Neural cell (in vitro differentiated cells): Measurements from ENCODE around the gene LRIG1. TPM values are rescaled to one million over a fixed set of nuclear protein-coding genes. Genes with fewer than 3 reads are reported as not detected.

Experiments used
- H2AFZ ChIP-seq: fragments of 200-600, 300-800 bp; sonication (generic), shearing (Covaris generic); 2 replicates; pipeline ENCODE4 v1.6.0; 2014; ENCODE audit warnings: low read depth, mild to moderate bottlenecking, antibody characterized with exemption, low read length, moderate library complexity
- H3F3A ChIP-seq: fragments of 200-600 bp; shearing (Covaris generic); 2 replicates; pipeline ENCODE4 v1.6.1; 2016; ENCODE audit warnings: mild to moderate bottlenecking, moderate library complexity, mixed read lengths, antibody characterized with exemption, low read length; ENCODE audit not compliant: insufficient read depth, poor library complexity, severe bottlenecking
- H3K27ac ChIP-seq: fragments of 200-600, 300-800 bp; sonication (generic), shearing (Covaris generic); 2 replicates; pipeline ENCODE4 v1.5.1; 2014; ENCODE audit warnings: mild to moderate bottlenecking, low read length, moderate library complexity
- H3K27me3 ChIP-seq: fragments of 300-800, 200-600 bp; sonication (generic), shearing (Covaris generic); 2 replicates; pipeline ENCODE4 v1.6.0; 2014; ENCODE audit warnings: mild to moderate bottlenecking, low read depth, low read length, moderate library complexity; ENCODE audit not compliant: insufficient read depth
- H3K36me3 ChIP-seq: fragments of 300-800, 200-600 bp; sonication (generic), shearing (Covaris generic); 2 replicates; pipeline ENCODE4 v1.5.1; 2014; ENCODE audit warnings: mild to moderate bottlenecking, antibody characterized with exemption, low read length, moderate library complexity; ENCODE audit not compliant: insufficient read depth
- H3K4me2 ChIP-seq: fragments of 300-800, 200-600 bp; sonication (generic), shearing (Covaris generic); 2 replicates; pipeline ENCODE4 v1.6.0; 2014; ENCODE audit warnings: mild to moderate bottlenecking, low read length
- H3K4me3 ChIP-seq: fragments of 300-800, 200-600 bp; sonication (generic), shearing (Covaris generic); 2 replicates; pipeline ENCODE4 v1.5.1; 2014; ENCODE audit warnings: mild to moderate bottlenecking, low read length, moderate library complexity
- H3K79me2 ChIP-seq: fragments of 200-600 bp; shearing (Covaris generic); replicated peaks from 2 replicates; pipeline ENCODE4 v1.6.0; 2014; ENCODE audit warnings: mild to moderate bottlenecking, low read length, moderate library complexity; ENCODE audit not compliant: insufficient read depth
- H3K9ac ChIP-seq: fragments of 300-800, 200-600 bp; sonication (generic), shearing (Covaris generic); 2 replicates; pipeline ENCODE4 v1.6.1; 2016; ENCODE audit warnings: mild to moderate bottlenecking, low read length, mixed read lengths
- H3K9me2 ChIP-seq: fragments of 200-600 bp; shearing (Covaris generic); 2 replicates; pipeline ENCODE4 v1.6.1; 2016; ENCODE audit warnings: mild to moderate bottlenecking, low read length, mixed read lengths; ENCODE audit not compliant: insufficient read depth
- H3K9me3 ChIP-seq: fragments of 200-600, 300-800 bp; sonication (generic), shearing (Covaris generic); 2 replicates; pipeline ENCODE4 v1.6.1; 2016; ENCODE audit warnings: mild to moderate bottlenecking, mixed run types, low read length, moderate library complexity, mixed read lengths
- H4K20me1 ChIP-seq: fragments of 200-600 bp; shearing (Covaris generic); 2 replicates; pipeline ENCODE4 v1.6.1; 2016; ENCODE audit warnings: mild to moderate bottlenecking, mixed run types; ENCODE audit not compliant: insufficient read depth
- EP300 ChIP-seq: fragments of 450-650 bp; conservative IDR thresholded peaks from 2 replicates; pipeline ENCODE4 v1.6.1; 2014; ENCODE audit warnings: antibody characterized with exemption, mild to moderate bottlenecking, moderate library complexity; ENCODE audit not compliant: poor library complexity, severe bottlenecking
- EZH2 ChIP-seq: fragments of 200-600, 300-800 bp; shearing (Covaris generic), sonication (generic); IDR thresholded peaks from 2 replicates; pipeline ENCODE4 v1.6.1; 2014; ENCODE audit warnings: antibody characterized with exemption, low read length, borderline replicate concordance, mild to moderate bottlenecking; ENCODE audit not compliant: insufficient read depth, poor library complexity, severe bottlenecking
- POLR2AphosphoS5 ChIP-seq: IDR thresholded peaks from 2 replicates; pipeline ENCODE4 v1.6.1; 2012
- RAD21 ChIP-seq: fragments of 450-650 bp; conservative IDR thresholded peaks from 2 replicates; pipeline ENCODE4 v1.6.1; 2014; ENCODE audit warnings: antibody characterized with exemption, mild to moderate bottlenecking, moderate library complexity
- SMC3 ChIP-seq: fragments of 450-650 bp; conservative IDR thresholded peaks from 2 replicates; pipeline ENCODE4 v1.6.1; 2014; ENCODE audit warnings: antibody characterized with exemption, mild to moderate bottlenecking, moderate library complexity; ENCODE audit not compliant: poor library complexity
- TAF1 ChIP-seq: IDR thresholded peaks from 2 replicates; pipeline ENCODE4 v1.6.1; 2012; ENCODE audit warnings: low read depth
- polyA plus RNA-seq: library from polyadenylated mRNA; depleted of rRNA; stranded (reverse); fragments of >200 nt; gene quantifications from 2 replicates; pipeline ENCODE4 v1.2.3, GENCODE V29; 2014
- TF ChIP-seq, protein P1 (sequence below): IDR thresholded peaks from 2 replicates; pipeline ENCODE4 v1.6.1; 2012; ENCODE audit warnings: borderline replicate concordance
- TF ChIP-seq, protein P2 (sequence below): fragments of 450-650 bp; IDR thresholded peaks from 2 replicates; pipeline ENCODE4 v1.5.1; 2014; ENCODE audit warnings: antibody characterized with exemption, mild to moderate bottlenecking, moderate library complexity; ENCODE audit not compliant: poor library complexity, severe bottlenecking

LRIG1 gene
- polyA plus RNA-seq, 1 donor from 2014 or later = 7.1 TPM

- H3K79me2 ChIP-seq = no peaks in the 10 kb centered on the region
- peaks cover 3% of the 10 kb centered on the region for H3K27me3 ChIP-seq
- H3K27ac ChIP-seq = no peak overlapping the region
- H2AFZ ChIP-seq = no peak overlapping the region
- no peaks in the 10 kb centered on the region for H3K9me3 ChIP-seq
- H3F3A ChIP-seq = no peaks in the 10 kb centered on the region
- no peak overlapping the region for H3K4me3 ChIP-seq
- H3K9me2 ChIP-seq = no peaks in the 10 kb centered on the region
- H3K9ac ChIP-seq = no peak overlapping the region
- no peak overlapping the region for H3K4me2 ChIP-seq
- no peaks in the 10 kb centered on the region for H4K20me1 ChIP-seq
- TF ChIP-seq RAD21 = no peak
- no peak for TF ChIP-seq SMC3
- TF ChIP-seq, protein P1, sequence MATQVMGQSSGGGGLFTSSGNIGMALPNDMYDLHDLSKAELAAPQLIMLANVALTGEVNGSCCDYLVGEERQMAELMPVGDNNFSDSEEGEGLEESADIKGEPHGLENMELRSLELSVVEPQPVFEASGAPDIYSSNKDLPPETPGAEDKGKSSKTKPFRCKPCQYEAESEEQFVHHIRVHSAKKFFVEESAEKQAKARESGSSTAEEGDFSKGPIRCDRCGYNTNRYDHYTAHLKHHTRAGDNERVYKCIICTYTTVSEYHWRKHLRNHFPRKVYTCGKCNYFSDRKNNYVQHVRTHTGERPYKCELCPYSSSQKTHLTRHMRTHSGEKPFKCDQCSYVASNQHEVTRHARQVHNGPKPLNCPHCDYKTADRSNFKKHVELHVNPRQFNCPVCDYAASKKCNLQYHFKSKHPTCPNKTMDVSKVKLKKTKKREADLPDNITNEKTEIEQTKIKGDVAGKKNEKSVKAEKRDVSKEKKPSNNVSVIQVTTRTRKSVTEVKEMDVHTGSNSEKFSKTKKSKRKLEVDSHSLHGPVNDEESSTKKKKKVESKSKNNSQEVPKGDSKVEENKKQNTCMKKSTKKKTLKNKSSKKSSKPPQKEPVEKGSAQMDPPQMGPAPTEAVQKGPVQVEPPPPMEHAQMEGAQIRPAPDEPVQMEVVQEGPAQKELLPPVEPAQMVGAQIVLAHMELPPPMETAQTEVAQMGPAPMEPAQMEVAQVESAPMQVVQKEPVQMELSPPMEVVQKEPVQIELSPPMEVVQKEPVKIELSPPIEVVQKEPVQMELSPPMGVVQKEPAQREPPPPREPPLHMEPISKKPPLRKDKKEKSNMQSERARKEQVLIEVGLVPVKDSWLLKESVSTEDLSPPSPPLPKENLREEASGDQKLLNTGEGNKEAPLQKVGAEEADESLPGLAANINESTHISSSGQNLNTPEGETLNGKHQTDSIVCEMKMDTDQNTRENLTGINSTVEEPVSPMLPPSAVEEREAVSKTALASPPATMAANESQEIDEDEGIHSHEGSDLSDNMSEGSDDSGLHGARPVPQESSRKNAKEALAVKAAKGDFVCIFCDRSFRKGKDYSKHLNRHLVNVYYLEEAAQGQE = no peak
- TF ChIP-seq EZH2 = no peak
- no peak for TF ChIP-seq POLR2AphosphoS5
- TF ChIP-seq, protein P2, sequence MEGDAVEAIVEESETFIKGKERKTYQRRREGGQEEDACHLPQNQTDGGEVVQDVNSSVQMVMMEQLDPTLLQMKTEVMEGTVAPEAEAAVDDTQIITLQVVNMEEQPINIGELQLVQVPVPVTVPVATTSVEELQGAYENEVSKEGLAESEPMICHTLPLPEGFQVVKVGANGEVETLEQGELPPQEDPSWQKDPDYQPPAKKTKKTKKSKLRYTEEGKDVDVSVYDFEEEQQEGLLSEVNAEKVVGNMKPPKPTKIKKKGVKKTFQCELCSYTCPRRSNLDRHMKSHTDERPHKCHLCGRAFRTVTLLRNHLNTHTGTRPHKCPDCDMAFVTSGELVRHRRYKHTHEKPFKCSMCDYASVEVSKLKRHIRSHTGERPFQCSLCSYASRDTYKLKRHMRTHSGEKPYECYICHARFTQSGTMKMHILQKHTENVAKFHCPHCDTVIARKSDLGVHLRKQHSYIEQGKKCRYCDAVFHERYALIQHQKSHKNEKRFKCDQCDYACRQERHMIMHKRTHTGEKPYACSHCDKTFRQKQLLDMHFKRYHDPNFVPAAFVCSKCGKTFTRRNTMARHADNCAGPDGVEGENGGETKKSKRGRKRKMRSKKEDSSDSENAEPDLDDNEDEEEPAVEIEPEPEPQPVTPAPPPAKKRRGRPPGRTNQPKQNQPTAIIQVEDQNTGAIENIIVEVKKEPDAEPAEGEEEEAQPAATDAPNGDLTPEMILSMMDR = no peak
- TF ChIP-seq TAF1 = no peak
- no peak for TF ChIP-seq EP300
- H3K36me3 ChIP-seq = no peaks in the 10 kb centered on the region
Observed at GRCh38 chr3:66457252-66457651, 43.6 kb downstream of the LRIG1 start.

GRCh38 chr3:66456711-66457173 is 44.1 kb downstream of the LRIG1 start:
- no peak overlapping the region for H3K4me3 ChIP-seq
- no peaks in the 10 kb centered on the region for H3K79me2 ChIP-seq
- no peaks in the 10 kb centered on the region for H4K20me1 ChIP-seq

More at GRCh38 chr3:66456711-66457173, 44.1 kb downstream of the LRIG1 start:
- H3K4me2 ChIP-seq = no peak overlapping the region
- H3K27ac ChIP-seq = no peak overlapping the region
- TF ChIP-seq, protein P1 = no peak
- no peak overlapping the region for H3K9ac ChIP-seq
- H3K27me3 ChIP-seq = no peaks in the 10 kb centered on the region
- no peaks in the 10 kb centered on the region for H3K9me2 ChIP-seq
- H3K9me3 ChIP-seq = no peaks in the 10 kb centered on the region
- no peaks in the 10 kb centered on the region for H3F3A ChIP-seq
- H2AFZ ChIP-seq = no peak overlapping the region
- H3K36me3 ChIP-seq = no peaks in the 10 kb centered on the region
